ENCODE results near the gene ADAMTSL2. TPM values are rescaled to one million over a fixed set of nuclear protein-coding genes. Genes with fewer than 3 reads are reported as not detected.

The ADAMTSL2 gene
- total and polyA plus RNA-seq, 9 donors: 0.27 to 18.5 (median 1.9) TPM

DNA sequence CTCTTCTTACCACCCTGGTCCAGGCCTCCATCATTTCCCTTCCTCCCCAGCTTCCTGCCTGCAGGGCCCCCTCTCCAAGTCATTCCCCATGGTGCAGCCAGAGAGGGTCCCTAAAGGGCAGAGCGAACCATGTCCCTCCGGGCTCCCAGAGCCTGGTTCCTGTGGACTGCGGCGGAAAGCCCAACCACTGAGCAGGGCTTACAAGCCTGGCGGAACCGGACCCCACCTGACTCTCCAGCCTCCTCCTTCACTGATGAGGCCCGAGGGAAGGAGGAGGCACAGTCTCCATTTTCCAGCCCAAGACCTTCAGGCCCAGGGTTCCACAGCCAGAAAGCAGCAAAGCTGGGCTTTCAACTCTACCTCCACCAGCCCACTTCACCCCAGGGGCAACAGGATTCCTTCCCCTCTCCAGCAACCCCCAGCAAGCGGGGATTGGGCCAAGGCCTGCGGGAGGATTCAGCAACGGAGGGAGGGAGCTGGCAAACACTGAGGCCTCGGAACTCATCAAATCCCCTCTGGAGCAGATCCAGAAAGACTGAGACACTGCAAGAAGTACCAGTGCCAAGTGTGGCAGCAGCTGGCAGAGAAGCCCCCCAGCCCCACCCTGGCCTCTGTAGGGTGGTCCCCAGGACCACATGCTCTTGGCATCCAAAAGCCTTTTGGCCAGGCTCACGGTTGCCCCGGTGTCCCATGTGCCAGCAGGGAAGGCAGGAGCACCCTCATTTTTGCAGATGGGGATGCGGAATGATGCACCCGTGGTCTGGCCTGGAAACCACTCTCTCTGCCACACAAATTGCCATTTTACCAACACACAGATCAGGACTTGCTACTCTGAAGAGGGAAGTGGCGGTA is 71.6 kb downstream of the ADAMTSL2 start:
- Histone ChIP-seq H3K4me1 (ENCODE audit: insufficient read depth) (peaks cover 5% of the 10 kb centered on the region), H3K4me3 (no peak overlapping the region), H3K9me3 (no peaks in the 10 kb centered on the region), H3K27me3 (no peaks in the 10 kb centered on the region), H3K27ac (no peak overlapping the region), H3K36me3 (no peaks in the 10 kb centered on the region)
- DNase-seq: no peak
- TF ChIP-seq POLR2A (IDR thresholded peaks at IDR 0.05) (no peak), EP300 (IDR thresholded peaks at IDR 0.05) (no peak)
- TF ChIP-seq, protein P1, sequence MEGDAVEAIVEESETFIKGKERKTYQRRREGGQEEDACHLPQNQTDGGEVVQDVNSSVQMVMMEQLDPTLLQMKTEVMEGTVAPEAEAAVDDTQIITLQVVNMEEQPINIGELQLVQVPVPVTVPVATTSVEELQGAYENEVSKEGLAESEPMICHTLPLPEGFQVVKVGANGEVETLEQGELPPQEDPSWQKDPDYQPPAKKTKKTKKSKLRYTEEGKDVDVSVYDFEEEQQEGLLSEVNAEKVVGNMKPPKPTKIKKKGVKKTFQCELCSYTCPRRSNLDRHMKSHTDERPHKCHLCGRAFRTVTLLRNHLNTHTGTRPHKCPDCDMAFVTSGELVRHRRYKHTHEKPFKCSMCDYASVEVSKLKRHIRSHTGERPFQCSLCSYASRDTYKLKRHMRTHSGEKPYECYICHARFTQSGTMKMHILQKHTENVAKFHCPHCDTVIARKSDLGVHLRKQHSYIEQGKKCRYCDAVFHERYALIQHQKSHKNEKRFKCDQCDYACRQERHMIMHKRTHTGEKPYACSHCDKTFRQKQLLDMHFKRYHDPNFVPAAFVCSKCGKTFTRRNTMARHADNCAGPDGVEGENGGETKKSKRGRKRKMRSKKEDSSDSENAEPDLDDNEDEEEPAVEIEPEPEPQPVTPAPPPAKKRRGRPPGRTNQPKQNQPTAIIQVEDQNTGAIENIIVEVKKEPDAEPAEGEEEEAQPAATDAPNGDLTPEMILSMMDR (IDR thresholded peaks at IDR 0.05): no peak
- intact Hi-C loops (cut with DNase I): no loop called here
- 61 to 64% (median 64%) methylated on average over 15 to 16 of the region's 16 CpGs for WGBS, 3 donors

DNA sequence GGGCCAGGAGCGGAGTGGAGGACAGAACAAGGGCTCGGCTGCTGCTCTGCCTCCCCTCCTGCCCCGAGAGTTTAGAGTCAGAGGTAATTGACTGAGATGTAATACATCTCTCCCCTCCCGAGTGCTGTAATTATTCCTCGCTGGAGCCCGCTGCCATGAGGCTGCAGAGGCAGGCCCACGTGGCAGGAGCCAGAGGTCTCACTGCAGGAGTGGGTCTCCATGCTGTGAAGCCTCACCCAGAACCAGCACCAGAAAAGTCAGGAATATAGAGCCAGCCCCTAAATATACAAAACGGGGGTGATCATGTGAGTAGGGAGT is 72.2 kb downstream of the ADAMTSL2 start:
- no peaks in the 10 kb centered on the region for H3K36me3 ChIP-seq
- TF ChIP-seq EP300 (IDR thresholded peaks at IDR 0.05): no peak
- TF ChIP-seq, protein P1 (IDR thresholded peaks at IDR 0.05): no peak
- TF ChIP-seq POLR2A (IDR thresholded peaks at IDR 0.05): no peak
- H3K27ac ChIP-seq: no peak overlapping the region
- no peaks in the 10 kb centered on the region for H3K9me3 ChIP-seq
- intact Hi-C loops (cut with DNase I): no loop called here
- H3K4me1 ChIP-seq (ENCODE audit: insufficient read depth): peaks cover 5% of the 10 kb centered on the region
- no peaks in the 10 kb centered on the region for H3K27me3 ChIP-seq
- no peak overlapping the region for H3K4me3 ChIP-seq
- no peak for DNase-seq
- 43 to 51% (median 48%) methylated on average over 8 of the region's 8 CpGs for WGBS, 3 donors

DNA sequence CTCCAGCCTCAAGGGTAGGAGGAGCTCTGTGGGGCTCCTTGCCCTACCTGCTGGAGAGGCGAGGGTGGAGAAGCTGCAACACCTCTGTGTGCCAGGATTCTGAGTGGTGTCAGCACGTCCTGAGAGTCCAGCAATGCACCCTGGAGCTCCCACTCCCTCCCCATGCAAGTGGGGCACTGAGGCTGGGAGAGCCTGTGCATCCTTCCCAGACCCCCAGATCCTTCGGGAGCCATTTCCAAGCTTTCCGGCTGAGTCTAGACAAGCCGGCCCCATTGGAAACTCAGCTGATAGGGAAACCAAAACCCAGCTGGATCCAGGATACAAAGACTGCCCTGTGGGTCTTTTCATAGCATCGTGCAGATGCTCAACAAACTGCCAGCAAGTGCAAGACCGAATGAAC is 72.9 kb downstream of the ADAMTSL2 start:
- no peak for DNase-seq
- intact Hi-C loops (cut with DNase I): no loop called here
- WGBS, 3 donors: 34 to 49% (median 39%) methylated on average over 7 of the region's 7 CpGs
- Histone ChIP-seq H3K36me3 (no peaks in the 10 kb centered on the region), H3K27ac (no peak overlapping the region), H3K9me3 (no peaks in the 10 kb centered on the region), H3K27me3 (no peaks in the 10 kb centered on the region), H3K4me1 (ENCODE audit: insufficient read depth) (peaks cover 5% of the 10 kb centered on the region), H3K4me3 (no peak overlapping the region)
- TF ChIP-seq POLR2A (IDR thresholded peaks at IDR 0.05): no peak
- TF ChIP-seq, protein P1 (IDR thresholded peaks at IDR 0.05): no peak
- no peak for TF ChIP-seq EP300 (IDR thresholded peaks at IDR 0.05)

DNA sequence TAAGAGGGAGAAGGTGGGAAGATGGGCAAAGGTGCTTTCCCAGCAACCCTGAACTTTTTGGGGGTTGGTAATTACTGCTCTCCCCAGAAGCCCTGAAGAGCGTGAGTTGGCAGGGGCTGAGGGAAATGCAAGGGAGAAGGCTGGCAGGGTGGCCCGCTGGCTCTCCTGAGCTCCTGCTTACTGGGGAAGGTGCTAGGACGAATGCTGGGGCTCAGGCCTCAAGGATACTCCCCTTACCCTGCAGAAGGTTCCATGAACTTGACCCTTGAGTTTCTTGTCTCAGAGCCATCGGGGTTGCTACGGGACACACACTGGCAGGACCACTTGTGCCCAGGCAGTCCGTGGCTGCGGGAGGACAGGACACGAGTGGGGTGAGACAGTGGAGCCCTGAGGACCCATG is 73.5 kb downstream of the ADAMTSL2 start:
- Histone ChIP-seq H3K9me3 (no peaks in the 10 kb centered on the region), H3K27ac (no peak overlapping the region), H3K36me3 (no peaks in the 10 kb centered on the region), H3K4me1 (ENCODE audit: insufficient read depth) (peaks cover 5% of the 10 kb centered on the region), H3K4me3 (no peak overlapping the region), H3K27me3 (no peaks in the 10 kb centered on the region)
- intact Hi-C loops (cut with DNase I): no loop called here
- 73 to 82% (median 81%) methylated on average over 8 of the region's 8 CpGs for WGBS, 3 donors
- TF ChIP-seq EP300 (IDR thresholded peaks at IDR 0.05): no peak
- TF ChIP-seq, protein P1 (IDR thresholded peaks at IDR 0.05): no peak
- no peak for TF ChIP-seq POLR2A (IDR thresholded peaks at IDR 0.05)
- no peak for DNase-seq

Measured in ovary (tissue), 9 donors.